CD4-positive, alpha-beta T cell treated with Interleukin-15 for 1 hour (primary cell): ENCODE data around the gene ANKRD13A.
"Not testable (repeated sequence)": the region's sequence is repeated elsewhere in the genome, so short reads cannot be mapped to it uniquely, and the experiment has no call there.

Source experiments
- DNase-seq: peaks from one replicate; pipeline ENCODE4 v3.0.0-alpha.2; 2020

The ANKRD13A gene

GRCh38 chr12:109986236-109986635 is 13.0 kb upstream of the ANKRD13A start:
- DNase-seq, result not testable (repeated sequence)

GRCh38 chr12:109987615-109988014 is 11.6 kb upstream of the ANKRD13A start:
- DNase-seq, result no peak

GRCh38 chr12:109988274-109988673 is 11.0 kb upstream of the ANKRD13A start:
- no peak for DNase-seq

GRCh38 chr12:109988903-109989302 is 10.3 kb upstream of the ANKRD13A start:
- DNase-seq, result no peak

GRCh38 chr12:109989380-109989779 is 9.8 kb upstream of the ANKRD13A start:
- DNase-seq, result no peak

GRCh38 chr12:109991586-109991985 is 7.6 kb upstream of the ANKRD13A start:
- DNase-seq, result no peak

- DNase-seq, result no peak
Observed at GRCh38 chr12:109993091-109993490, 6.1 kb upstream of the ANKRD13A start.

GRCh38 chr12:109994401-109995175 is 4.6 kb upstream of the ANKRD13A start:
- no peak for DNase-seq

GRCh38 chr12:109995361-109995685 is 3.9 kb upstream of the ANKRD13A start:
- no peak for DNase-seq

- peak; percentile 96 for DNase-seq
Observed at GRCh38 chr12:109995686-109996482, 3.3 kb upstream of the ANKRD13A start, which contains the start of gene GIT2. GIT2 (minus strand) TSS chr12:109996368; CDS start chr12:109996224, 144 bp downstream.

- DNase-seq, result no peak
Observed at GRCh38 chr12:109996483-109996853, 2.8 kb upstream of the ANKRD13A start.

- DNase-seq, result no peak
Observed at GRCh38 chr12:109997393-109997792, 1.8 kb upstream of the ANKRD13A start.

GRCh38 chr12:109998241-109998903 is 858 bp upstream of the ANKRD13A start:
- DNase-seq, result no peak

GRCh38 chr12:109999649-109999971 is 380 bp downstream of the ANKRD13A start:
- DNase-seq, result no peak

- peak; percentile 22 for DNase-seq
Observed at GRCh38 chr12:109999983-110000505, 814 bp downstream of the ANKRD13A start.

GRCh38 chr12:110001596-110001995 is 2.4 kb downstream of the ANKRD13A start:
- DNase-seq, result no peak

- DNase-seq, result no peak
Observed at GRCh38 chr12:110002676-110003515, 3.7 kb downstream of the ANKRD13A start.

GRCh38 chr12:110004598-110004997 is 5.4 kb downstream of the ANKRD13A start:
- DNase-seq, result no peak

GRCh38 chr12:110005319-110005973 is 6.2 kb downstream of the ANKRD13A start:
- DNase-seq, result no peak

GRCh38 chr12:110006115-110006514 is 6.9 kb downstream of the ANKRD13A start:
- DNase-seq, result no peak

- DNase-seq, result no peak
Observed at GRCh38 chr12:110007881-110008280, 8.7 kb downstream of the ANKRD13A start.
